ENCODE measurements around the gene PLK3. TPM values are rescaled to one million over a fixed set of nuclear protein-coding genes. Genes with fewer than 3 reads are reported as not detected.

PLK3 gene
- total and polyA plus RNA-seq, 2 donors (not counting 3 experiments of a cell fraction or from before 2014, with no cell fraction given) = 55.0 to 66.7 TPM

DNA sequence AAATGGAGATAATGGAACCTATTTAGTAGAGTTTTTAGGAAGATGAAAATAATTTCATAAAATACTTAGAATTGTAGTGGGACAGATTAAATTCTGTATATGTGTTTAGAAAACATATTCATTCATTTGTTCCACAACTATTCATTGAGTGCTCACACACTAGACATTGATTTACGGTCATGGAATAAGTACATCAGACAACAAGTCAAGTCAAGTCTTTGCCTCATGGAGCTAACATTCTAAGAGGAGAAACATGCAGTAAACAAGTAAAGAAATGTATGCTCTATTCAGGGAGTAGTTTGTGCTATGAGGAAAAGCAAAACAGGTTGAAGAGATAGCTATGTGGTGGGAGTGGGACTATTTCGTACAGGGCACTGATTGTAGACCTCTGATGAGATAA lies 17.1 kb downstream of the PLK3 start:
- CTCF ChIA-PET = interaction anchor here (0.8 to 7.1 kb wide), 6 partner anchors 9 to 197 kb away, joined by 3 to 57 read pairs (median 4); partner anchors contain the start of genes BTBD19 and PLK3
- peak; percentile 24 for FAIRE-seq
- intact Hi-C loops (cut with micrococcal nuclease) = no loop called here

More for the DNA sequence above, 17.1 kb downstream of the PLK3 start:
- no peak overlapping the region for H3K4me3 ChIP-seq (replicated peaks in 1 of 3; ENCODE audit: insufficient read depth in 1 of 3, low read depth in 1 of 3, low read length in 3 of 3)
- H3K9ac ChIP-seq (replicated peaks; ENCODE audit: extremely low read depth, insufficient read depth, low read length) = no peak overlapping the region
- TF ChIP-seq JUN (IDR thresholded peaks at IDR 0.05; ENCODE audit: borderline replicate concordance, insufficient read depth, insufficient read length, low read depth) = no peak
- no peak for TF ChIP-seq POLR2A (IDR thresholded peaks at IDR 0.05; ENCODE audit: low read depth, low read length)
- peak; percentile 12 for TF ChIP-seq POLR2AphosphoS5 (IDR thresholded peaks at IDR 0.05; ENCODE audit: insufficient read depth, low read depth, low read length)
- TF ChIP-seq FOS (IDR thresholded peaks at IDR 0.05; ENCODE audit: borderline replicate concordance, insufficient read depth, low read length) = no peak
- TF ChIP-seq MYC (IDR thresholded peaks at IDR 0.05; ENCODE audit: low read depth, low read length) = no peak
- no peak for TF ChIP-seq MAX (IDR thresholded peaks at IDR 0.05; ENCODE audit: insufficient read depth, insufficient read length)
- TF ChIP-seq EZH2 (IDR thresholded peaks at IDR 0.05; ENCODE audit: borderline replicate concordance, low read depth, low read length, severe bottlenecking) = no peak
- TF ChIP-seq, protein P1, sequence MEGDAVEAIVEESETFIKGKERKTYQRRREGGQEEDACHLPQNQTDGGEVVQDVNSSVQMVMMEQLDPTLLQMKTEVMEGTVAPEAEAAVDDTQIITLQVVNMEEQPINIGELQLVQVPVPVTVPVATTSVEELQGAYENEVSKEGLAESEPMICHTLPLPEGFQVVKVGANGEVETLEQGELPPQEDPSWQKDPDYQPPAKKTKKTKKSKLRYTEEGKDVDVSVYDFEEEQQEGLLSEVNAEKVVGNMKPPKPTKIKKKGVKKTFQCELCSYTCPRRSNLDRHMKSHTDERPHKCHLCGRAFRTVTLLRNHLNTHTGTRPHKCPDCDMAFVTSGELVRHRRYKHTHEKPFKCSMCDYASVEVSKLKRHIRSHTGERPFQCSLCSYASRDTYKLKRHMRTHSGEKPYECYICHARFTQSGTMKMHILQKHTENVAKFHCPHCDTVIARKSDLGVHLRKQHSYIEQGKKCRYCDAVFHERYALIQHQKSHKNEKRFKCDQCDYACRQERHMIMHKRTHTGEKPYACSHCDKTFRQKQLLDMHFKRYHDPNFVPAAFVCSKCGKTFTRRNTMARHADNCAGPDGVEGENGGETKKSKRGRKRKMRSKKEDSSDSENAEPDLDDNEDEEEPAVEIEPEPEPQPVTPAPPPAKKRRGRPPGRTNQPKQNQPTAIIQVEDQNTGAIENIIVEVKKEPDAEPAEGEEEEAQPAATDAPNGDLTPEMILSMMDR (IDR thresholded peaks at IDR 0.05; ENCODE audit: extremely low read depth in 1 of 2, insufficient read depth in 1 of 2, low read depth in 1 of 2, low read length in 2 of 2) = no peak
- no peak for TF ChIP-seq GATA2 (IDR thresholded peaks at IDR 0.05; ENCODE audit: insufficient read depth, insufficient read length, low read depth, low read length)
- no peaks in the 10 kb centered on the region for H3K9me1 ChIP-seq (replicated peaks; ENCODE audit: control insufficient read depth, extremely low read depth, insufficient read depth, low read length)
- no TSS peak for BruUV-seq (replicated peaks)
- no peak overlapping the region for H3K4me2 ChIP-seq (ENCODE audit: insufficient read depth, low read length)
- H3K27ac ChIP-seq (ENCODE audit: insufficient read depth, low read depth, low read length) = no peak overlapping the region
- no peaks in the 10 kb centered on the region for H4K20me1 ChIP-seq (replicated peaks; ENCODE audit: control insufficient read depth, extremely low read depth, insufficient read depth, low read length)
- no peak for DNase-seq (ENCODE audit: low read depth, low spot score)
- no peak overlapping the region for H2AFZ ChIP-seq (ENCODE audit: low read depth, low read length)
- H3K9me3 ChIP-seq (replicated peaks; ENCODE audit: control insufficient read depth, insufficient read depth, low read length) = no peaks in the 10 kb centered on the region
- no peaks in the 10 kb centered on the region for H3K79me2 ChIP-seq (ENCODE audit: control insufficient read depth, insufficient read depth, low read length)
- H3K27me3 ChIP-seq (ENCODE audit: control insufficient read depth in 2 of 2, insufficient read depth in 2 of 2, low read length in 2 of 2) = no peaks in the 10 kb centered on the region
- H3K36me3 ChIP-seq (ENCODE audit: control insufficient read depth in 2 of 2, extremely low read depth in 1 of 2, insufficient read depth in 2 of 2, low read length in 2 of 2) = peaks cover 7 to 12% of the 10 kb centered on the region in 2 experiments
- dilution Hi-C loops (cut with MboI; ENCODE audit: extremely low pct_ligation_motif_present, low sequenced_read_pairs) = no loop called here
- POLR2A ChIA-PET = interaction anchor here (0.9 to 7.3 kb wide), 3 partner anchors 9 to 16 kb away, joined by 3 to 97 read pairs (median 48); partner anchors contain the start of genes BTBD19, DYNLT4 and PLK3
- peaks cover 17% of the 10 kb centered on the region for H3K4me1 ChIP-seq (ENCODE audit: control insufficient read depth, extremely low read depth, insufficient read depth, low read length)
